NCI-H524 treated with DMSO at 0.1 percent for 48 hours (cell line): ENCODE measurements around the gene RAB22A.

Source experiments
- DNase-seq: peaks from one replicate; lab custom pipeline; 2025; lab: John Stamatoyannopoulos, UW

Gene RAB22A

GRCh38 chr20:58309591-58310290 is at the start of gene RAB22A:
Gene RAB22A (plus strand): TSS chr20:58309715. CDS start chr20:58309977, 262 bp downstream.
- DNase-seq: no peak

DNA sequence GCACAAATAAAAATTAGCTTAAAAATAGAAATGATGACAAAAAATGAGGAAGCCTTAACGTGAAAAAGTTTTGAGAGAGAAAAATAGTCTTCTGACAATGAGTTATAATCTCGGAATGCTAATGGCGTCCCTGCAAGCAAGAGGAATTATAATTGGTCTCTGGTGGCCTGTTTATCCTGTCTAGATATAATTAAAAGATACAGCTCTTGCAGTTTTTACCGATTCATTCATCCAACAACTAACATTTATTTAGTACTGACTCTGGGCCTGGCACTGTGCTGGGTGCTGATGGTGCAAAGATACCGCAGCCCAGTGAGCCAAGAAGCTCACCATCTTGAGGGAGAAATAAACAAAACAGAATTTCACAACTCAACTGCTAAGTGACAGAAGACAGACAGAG is 49.5 kb upstream of the RAB22A start:
- DNase-seq: no peak

DNA sequence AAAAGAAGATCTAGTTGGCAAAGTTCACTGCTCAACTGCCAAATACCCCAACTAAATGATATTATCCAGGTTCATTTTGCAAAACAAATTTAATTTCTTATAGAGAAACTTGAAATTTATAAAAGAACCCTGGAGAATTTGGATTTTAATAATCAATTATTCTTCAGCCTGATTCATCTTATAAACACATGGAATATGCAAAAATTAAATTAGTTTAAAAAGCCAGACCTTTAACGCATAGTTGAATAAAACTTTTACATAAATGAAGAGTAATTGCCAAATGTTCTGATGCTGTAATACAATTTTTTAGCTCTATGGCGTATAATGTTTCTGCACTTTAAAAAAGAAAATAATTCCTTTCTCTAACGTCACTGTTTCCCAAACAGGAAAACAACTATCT is 47.9 kb upstream of the RAB22A start:
- DNase-seq: no peak

DNA sequence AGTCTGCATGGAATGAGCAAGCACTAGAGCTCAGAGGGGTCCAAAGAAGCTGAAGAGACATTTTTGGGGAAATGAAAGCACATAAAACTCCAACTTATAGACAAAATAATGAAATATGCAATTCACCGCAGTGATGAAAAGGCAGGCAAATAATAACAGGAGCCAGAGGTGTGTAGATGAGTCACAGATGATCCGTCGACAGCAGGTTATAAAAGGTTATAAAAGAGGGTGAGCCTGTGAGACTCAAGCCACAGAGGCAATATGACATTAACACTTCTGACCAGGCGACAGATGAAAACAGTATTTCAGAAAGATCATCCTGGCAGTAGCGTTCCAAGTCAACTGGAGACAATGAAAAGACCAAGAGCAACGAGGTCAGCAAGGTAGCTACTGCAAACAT is 45.2 kb upstream of the RAB22A start:
- no peak for DNase-seq

GRCh38 chr20:58267389-58268215 is 41.9 kb upstream of the RAB22A start:
- no peak for DNase-seq

- no peak for DNase-seq
These were observed 41.1 kb upstream of the RAB22A start for GRCh38 chr20:58268421-58268821.

DNA sequence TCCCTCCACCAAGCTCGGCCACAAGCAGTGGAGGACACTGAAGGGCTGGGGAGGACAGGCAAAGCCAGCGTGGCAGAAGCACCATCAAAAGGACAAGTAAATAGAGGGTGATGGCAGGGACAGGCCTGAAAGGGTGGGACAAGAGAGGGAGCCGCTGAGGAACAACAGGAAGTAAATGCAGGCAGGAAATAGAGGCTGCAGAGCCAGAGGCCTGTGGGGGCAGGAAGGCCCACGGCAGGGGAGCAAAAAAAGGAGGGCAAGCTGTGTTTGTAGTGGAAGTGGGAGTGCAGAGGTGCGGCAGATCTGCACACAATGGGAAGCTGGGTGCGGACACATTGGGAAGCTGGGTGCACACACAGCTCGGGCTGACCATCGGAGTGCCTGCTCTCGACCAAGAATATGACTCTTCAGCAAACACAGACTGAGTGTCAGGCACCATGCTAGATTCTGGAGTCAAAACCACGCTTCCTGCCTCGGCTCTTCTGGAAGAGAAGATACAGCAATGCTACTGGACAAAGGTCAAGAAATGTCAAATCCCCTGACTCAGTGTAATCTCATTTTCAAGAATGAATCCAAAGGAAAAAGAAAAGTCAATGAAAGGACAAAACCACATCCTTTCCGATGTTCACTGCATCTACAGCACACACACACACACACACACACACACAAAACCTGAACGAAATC is 40.4 kb upstream of the RAB22A start:
- DNase-seq: no peak

- DNase-seq: no peak
These were observed 37.7 kb upstream of the RAB22A start for GRCh38 chr20:58271606-58272351.

GRCh38 chr20:58274384-58274783 is 35.1 kb upstream of the RAB22A start:
- no peak for DNase-seq

GRCh38 chr20:58277107-58277506 is 32.4 kb upstream of the RAB22A start:
- DNase-seq: no peak

GRCh38 chr20:58277578-58278472 is 31.7 kb upstream of the RAB22A start:
- DNase-seq: no peak

- no peak for DNase-seq
These were observed 22.8 kb upstream of the RAB22A start for GRCh38 chr20:58286729-58287128.

- DNase-seq: no peak
These were observed 21.9 kb upstream of the RAB22A start for GRCh38 chr20:58287638-58288037.

DNA sequence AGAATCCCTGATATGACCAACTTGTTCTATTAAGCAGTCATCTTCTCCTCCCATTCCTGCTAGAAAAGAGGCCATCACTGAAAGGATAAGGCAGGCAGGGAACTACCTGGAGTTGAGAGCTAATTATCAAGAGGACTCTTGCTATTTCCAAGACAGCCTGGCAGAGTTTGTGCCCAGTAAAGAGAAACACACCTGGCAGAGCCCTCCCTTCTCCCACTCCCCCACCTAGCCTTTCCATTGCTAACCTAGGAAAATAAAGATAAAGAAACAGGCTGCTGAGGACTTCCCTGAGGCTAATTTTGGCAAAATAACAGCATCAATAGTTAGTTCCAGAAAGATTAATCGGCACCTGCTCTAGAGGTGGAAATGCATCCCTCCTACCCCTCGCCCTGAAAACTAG is 20.4 kb upstream of the RAB22A start:
- DNase-seq: no peak

GRCh38 chr20:58293453-58293852 is 16.1 kb upstream of the RAB22A start:
- DNase-seq: no peak

GRCh38 chr20:58294497-58295455 is 14.7 kb upstream of the RAB22A start:
- DNase-seq: no peak

DNA sequence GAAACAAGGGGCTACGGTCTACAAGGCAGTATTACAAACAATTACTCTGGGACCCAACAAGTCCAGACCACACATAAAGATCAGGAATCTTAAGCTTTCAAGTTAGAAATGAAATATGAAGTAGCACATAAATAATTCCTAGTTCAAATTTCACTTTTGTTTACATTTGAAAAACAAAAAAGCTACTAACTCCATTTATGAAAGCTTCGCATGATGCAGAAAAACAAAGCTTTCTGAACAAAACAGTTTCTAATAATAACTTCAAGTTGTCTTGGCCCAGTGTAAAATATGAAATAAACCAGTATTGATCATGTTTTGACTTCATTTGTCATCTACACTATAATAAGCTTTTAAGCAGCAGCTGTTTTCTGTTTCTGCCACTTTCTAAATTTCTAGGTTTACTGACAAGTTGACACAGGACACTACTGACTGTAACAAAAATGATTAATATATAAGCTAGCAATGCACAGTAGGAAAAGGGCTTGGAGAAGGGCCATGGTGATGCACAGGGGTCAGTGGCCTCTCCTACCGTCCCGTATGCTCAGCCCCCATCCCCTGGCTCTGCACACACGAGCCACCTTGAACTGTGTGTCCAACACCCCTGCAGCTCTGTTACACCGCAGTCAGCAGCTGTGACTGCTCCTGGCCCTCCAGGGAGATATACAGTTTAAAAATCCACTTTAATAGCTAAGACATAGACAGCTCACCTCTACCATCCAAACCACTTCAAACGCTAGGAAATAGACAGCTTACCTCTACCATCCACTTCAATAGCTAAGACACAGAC is 13.3 kb upstream of the RAB22A start:
- no peak for DNase-seq

- DNase-seq: no peak
These were observed 12.1 kb upstream of the RAB22A start for GRCh38 chr20:58297394-58297793.

DNA sequence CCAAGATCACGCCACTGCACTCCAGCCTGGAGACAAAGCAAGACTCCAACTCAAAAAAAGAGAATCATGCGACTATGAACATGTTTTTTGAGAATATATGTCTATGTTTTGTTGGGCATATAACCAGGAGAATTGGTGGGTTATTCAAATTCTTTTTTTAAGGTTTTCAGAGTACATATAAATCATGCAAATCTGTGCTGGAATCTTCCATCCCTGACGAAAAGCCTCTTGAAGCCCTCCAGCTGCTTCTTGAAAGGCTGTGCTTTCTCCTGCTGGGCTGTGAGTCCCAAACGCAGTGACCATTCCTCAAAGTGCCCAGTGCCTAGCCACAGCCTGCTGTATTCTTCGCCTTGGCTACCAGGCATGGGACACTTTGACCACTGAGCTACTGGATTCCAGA is 9.2 kb upstream of the RAB22A start:
- DNase-seq: no peak
